Activated CD8-positive, alpha-beta T cell treated with anti-CD3 and anti-CD28 coated beads, Interleukin-2, amount 10 ng/mL, durations not matched to agents 7 days and 5 days (primary cell): ENCODE results near the gene ARID3A. TPM values are rescaled to one million over a fixed set of nuclear protein-coding genes. Genes with fewer than 3 reads are reported as not detected.

ENCODE experiments used
- ATAC-seq: fragments of 150-1000 bp; cut with Tn5 transposase; one replicate; pipeline ENCODE4 v1.10.0; 2021; ENCODE audit warnings: moderate library complexity
- CTCF ChIA-PET: fragments of 350-600 bp; sonication (Branson Sonifier 250); formaldehyde crosslinking; loops from one replicate; lab custom pipeline; 2021; ENCODE audit warnings: antibody characterized with exemption; lab: Charles Lee
- POLR2A ChIA-PET: fragments of 350-600 bp; sonication (Branson Sonifier 250); formaldehyde crosslinking; loops from one replicate; lab custom pipeline; 2021; ENCODE audit warnings: antibody characterized with exemption; lab: Charles Lee
- DNase-seq: peaks from one replicate; pipeline ENCODE4 v3.0.0-alpha.2; 2020
- H3K27ac Mint-ChIP-seq: one replicate; pipeline ENCODE4 v1.8.0; 2021; ENCODE audit warnings: mild to moderate bottlenecking, mixed read lengths
- H3K27me3 Mint-ChIP-seq: one replicate; pipeline ENCODE4 v1.8.0; 2021; ENCODE audit warnings: low read depth, mixed read lengths
- H3K36me3 Mint-ChIP-seq: one replicate; pipeline ENCODE4 v1.8.0; 2021; ENCODE audit warnings: low read depth, mixed read lengths
- H3K4me1 Mint-ChIP-seq: one replicate; pipeline ENCODE4 v1.8.0; 2021; ENCODE audit warnings: low read depth, mixed read lengths
- H3K4me3 Mint-ChIP-seq: one replicate; pipeline ENCODE4 v1.8.0; 2021; ENCODE audit warnings: mild to moderate bottlenecking, mixed read lengths
- H3K9me3 Mint-ChIP-seq: one replicate; pipeline ENCODE4 v1.8.0; 2022; ENCODE audit warnings: mixed read lengths; ENCODE audit not compliant: insufficient read depth
- total RNA-seq, 2 experiments: library from RNA; stranded (reverse); gene quantifications; one replicate each; pipeline ENCODE4 v1.2.3, GENCODE V29; 2021

The ARID3A gene
- total RNA-seq, 2 experiments from 2014 or later = 26.7 to 27.7 TPM

DNA sequence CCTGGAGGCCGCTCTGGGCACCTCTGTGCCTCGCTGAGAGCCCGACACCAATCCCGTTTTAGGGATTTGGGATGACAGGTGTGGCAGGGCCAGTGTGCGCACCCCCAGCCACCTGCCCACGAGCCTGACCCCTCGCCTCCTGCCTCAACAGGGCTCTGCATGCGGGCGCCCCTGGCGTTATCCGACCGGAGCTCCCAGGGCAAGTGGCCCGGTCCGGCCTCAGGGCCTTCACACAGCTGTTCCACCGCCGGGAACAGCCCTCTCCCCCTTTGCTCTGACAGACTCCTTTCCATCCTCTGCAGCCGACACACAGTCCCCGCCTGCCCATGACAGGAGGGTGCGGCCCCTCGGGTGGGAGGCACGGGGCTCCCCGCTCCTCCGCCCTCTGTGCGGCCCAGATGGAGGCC is 51.2 kb downstream of the ARID3A start:
- Mint-ChIP-seq H3K9me3 (no peaks in the 10 kb centered on the region), H3K4me3 (no peak overlapping the region), H3K27me3 (no peaks in the 10 kb centered on the region), H3K4me1 (no peaks in the 10 kb centered on the region), H3K36me3 (peaks cover 7% of the 10 kb centered on the region), H3K27ac (no peak overlapping the region)
- no peak for DNase-seq
- ChIA-PET POLR2A (interaction anchor here (1.1 kb wide), 1 partner anchor 54 kb away, joined by 3 read pairs; no protein-coding TSS in a partner anchor), CTCF (no interaction called here)
- ATAC-seq = no peak

DNA sequence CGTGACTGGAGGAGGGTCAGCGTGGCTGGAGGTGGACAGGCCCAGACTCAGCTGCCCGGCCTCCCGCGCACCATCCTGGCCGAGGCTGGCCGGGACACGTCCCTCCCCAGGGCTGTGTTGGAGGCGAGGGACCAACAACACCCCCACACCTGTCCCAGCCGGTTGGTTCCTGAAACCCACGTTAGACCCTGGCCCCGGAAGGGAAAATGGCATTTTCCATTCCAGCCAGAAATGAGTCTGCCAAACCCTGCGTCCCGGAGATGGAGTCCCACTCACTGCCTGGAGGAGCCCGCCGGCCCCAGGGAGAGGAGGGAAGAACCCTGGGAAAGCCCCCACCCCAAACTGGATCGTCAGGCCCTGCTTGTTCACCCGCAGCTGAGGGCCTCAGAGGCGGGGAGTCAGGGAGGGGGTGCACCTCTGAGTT is 53.5 kb downstream of the ARID3A start:
- CTCF ChIA-PET = no interaction called here
- H3K36me3 Mint-ChIP-seq = no peaks in the 10 kb centered on the region
- no peaks in the 10 kb centered on the region for H3K27me3 Mint-ChIP-seq
- ATAC-seq (no peak), DNase-seq (no peak)
- H3K4me3 Mint-ChIP-seq = no peak overlapping the region
- POLR2A ChIA-PET = interaction anchor here (1.2 kb wide), 1 partner anchor 8 kb away, joined by 3 read pairs; no protein-coding TSS in a partner anchor
- H3K4me1 Mint-ChIP-seq = peaks cover 9% of the 10 kb centered on the region
- no peak overlapping the region for H3K27ac Mint-ChIP-seq
- H3K9me3 Mint-ChIP-seq = no peaks in the 10 kb centered on the region

DNA sequence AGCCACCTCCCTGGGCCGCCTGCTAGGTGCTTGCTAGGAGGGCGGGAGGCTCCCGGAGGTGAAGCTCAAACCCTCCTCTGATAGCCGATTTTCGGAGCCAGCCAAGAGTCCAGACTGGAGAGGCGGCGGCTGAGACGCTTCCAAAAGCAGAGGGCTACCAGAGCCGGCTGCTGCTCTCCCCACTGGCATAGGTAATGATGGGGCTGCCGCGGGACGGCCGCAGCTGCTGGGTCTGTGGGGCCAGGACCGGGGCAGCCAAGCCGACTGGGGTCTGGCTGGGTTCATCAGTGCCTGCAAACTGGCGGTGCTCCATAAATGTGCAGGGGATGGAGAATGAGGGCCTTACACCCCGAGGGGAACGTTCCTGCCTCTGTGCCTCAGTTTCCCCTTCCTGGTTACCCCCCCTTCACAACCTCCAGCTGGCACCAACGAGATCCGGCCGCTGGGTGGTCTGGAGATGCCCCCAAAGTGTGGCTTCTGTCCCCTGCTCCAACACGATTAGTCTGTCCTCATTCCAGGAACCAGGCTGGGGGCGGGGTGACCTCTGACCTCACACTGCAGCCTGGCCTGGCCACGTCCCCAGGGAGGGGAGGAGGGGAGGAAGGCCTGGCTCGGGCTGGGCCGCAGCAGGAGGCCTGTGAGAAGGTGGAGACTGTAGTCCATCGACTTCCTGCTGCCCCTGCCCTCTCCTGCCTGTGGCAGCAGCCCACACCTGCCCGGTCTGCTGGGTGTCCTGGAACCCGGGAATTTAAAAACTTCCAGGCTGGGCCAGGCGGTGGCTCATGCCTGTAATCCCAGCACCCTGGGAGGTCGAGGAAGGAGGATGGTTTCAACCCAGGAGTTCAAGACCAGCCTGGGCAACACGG is 54.5 kb downstream of the ARID3A start:
- Mint-ChIP-seq H3K27me3 (no peaks in the 10 kb centered on the region), H3K4me1 (peaks cover 18% of the 10 kb centered on the region), H3K9me3 (no peaks in the 10 kb centered on the region), H3K27ac (no peak overlapping the region), H3K4me3 (no peak overlapping the region), H3K36me3 (no peaks in the 10 kb centered on the region)
- ChIA-PET CTCF (interaction anchor here (5.4 to 5.6 kb wide), 2 partner anchors 58 to 117 kb away, joined by 53 to 125 read pairs; no protein-coding TSS in a partner anchor), POLR2A (interaction anchor here (1.2 kb wide), 1 partner anchor 9 kb away, joined by 3 read pairs; no protein-coding TSS in a partner anchor)
- no peak for ATAC-seq
- no peak for DNase-seq

DNA sequence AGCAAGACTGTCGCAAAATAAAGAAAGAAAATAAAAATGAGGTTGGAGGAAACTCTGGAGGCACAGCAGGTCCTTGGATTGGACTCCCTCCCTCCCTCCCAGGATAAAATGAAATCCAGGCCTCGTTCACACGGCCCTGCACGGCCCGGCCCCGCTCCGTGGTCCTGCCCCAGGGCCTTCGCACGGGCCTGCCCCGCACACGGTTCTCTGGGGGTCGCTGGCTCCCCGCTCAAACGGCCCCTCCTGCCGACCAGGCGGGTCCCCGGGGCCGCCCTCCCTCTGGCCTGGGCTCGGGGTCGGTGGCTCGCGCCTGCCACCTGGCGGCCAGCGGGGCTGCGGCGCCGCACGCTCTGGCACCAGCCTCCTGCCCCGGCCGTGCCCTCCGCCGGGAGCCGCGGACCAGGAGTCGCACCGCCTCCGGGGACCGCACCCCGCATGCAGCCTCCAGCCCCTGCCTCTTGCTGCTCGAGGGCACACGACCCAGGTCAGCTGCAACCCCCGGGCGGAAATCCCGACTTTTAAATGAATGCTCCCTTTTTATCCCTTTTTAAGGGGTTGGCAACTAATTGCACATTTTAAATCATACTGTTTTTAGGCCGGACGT is 56.8 kb downstream of the ARID3A start:
- POLR2A ChIA-PET = no interaction called here
- peaks cover 3% of the 10 kb centered on the region for H3K36me3 Mint-ChIP-seq
- H3K4me3 Mint-ChIP-seq = no peak overlapping the region
- H3K27ac Mint-ChIP-seq = no peak overlapping the region
- CTCF ChIA-PET = interaction anchor here (5.4 to 5.6 kb wide), 2 partner anchors 60 to 119 kb away, joined by 53 to 125 read pairs; no protein-coding TSS in a partner anchor
- H3K4me1 Mint-ChIP-seq = peaks cover 22% of the 10 kb centered on the region
- DNase-seq (peak; percentile 80), ATAC-seq (peak; percentile 86)
- no peaks in the 10 kb centered on the region for H3K27me3 Mint-ChIP-seq
- H3K9me3 Mint-ChIP-seq = no peaks in the 10 kb centered on the region

DNA sequence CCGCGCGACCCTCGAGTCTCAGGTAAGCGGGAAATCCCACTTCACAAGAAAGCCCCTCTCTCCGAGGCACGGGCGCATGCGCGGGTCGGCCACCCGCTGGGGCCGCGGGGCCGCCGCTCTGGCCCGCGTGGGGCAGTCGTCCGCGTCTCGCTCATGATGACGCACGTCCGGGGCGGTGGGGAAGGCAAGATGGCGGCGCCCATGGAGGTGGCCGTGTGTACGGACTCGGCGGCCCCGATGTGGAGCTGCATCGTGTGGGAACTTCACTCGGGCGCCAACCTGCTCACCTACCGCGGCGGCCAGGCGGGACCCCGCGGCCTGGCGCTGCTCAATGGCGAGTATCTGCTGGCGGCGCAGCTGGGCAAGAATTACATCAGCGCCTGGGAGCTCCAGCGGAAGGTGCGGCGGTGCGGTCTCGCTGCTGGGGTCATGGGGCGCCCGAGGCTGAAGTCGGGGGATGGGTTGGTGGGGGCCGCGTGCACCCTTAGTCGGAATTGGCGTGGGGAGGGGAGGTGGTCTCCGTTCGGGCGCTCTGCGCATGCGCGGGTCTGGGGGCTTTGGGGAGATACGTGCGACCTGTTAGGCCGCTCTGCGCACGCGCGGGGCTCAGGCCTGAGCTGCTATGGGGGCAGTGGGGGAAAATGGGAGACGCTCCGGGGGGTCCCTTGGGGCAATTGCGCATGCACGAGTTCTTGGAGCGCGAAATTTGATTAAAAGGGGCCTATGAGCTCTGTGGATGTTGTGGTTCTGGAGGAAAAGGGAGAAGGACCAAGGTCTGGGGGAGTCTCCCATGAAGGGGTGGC is 58.5 kb downstream of the ARID3A start, which contains the start of gene WDR18:
WDR18 (plus strand) TSS at position 181 of the 803 bp plus-strand sequence; CDS start at position 190, 9 bp downstream.
- ChIA-PET POLR2A (interaction anchor here (0.8 to 2.1 kb wide), 12 partner anchors 11 to 186 kb away, joined by 3 to 13 read pairs (median 4); partner anchors contain the start of genes MED16 and RNU6-9), CTCF (interaction anchor here (0.8 to 5.6 kb wide), 17 partner anchors 9 to 256 kb away, joined by 3 to 125 read pairs (median 4); partner anchors contain the start of gene RNU6-9)
- Mint-ChIP-seq H3K4me3 (peak within 1 kb of the TSS; percentile 91), H3K27ac (peak within 1 kb of the TSS; percentile 90), H3K27me3 (no peaks in the 10 kb centered on the region), H3K9me3 (no peaks in the 10 kb centered on the region), H3K36me3 (peaks cover 6% of the 10 kb centered on the region), H3K4me1 (peaks cover 34% of the 10 kb centered on the region)
- peak; percentile 91 for ATAC-seq
- peak; percentile 94 for DNase-seq

DNA sequence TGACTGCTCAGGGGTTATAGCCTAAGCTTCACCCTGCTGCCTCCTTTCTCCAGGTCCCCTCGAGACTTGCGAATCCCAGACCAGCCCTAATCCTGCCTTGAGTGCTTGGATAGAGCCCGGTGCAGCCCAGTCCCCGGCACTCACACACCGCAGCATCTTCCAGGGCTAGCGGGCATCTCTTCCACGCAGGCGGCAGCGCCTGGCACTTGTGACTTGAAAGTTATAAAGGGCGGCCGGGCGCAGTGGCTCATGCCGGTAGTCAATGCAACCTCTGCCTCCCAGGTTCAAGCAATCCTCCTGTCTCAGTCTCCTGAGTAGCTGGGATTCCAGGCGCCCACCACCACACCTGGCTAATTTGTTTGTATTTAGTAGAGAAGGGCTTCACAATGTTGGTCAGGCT is 60.2 kb downstream of the ARID3A start:
- POLR2A ChIA-PET = no interaction called here
- H3K27me3 Mint-ChIP-seq = no peaks in the 10 kb centered on the region
- H3K36me3 Mint-ChIP-seq = peaks cover 14% of the 10 kb centered on the region

DNA sequence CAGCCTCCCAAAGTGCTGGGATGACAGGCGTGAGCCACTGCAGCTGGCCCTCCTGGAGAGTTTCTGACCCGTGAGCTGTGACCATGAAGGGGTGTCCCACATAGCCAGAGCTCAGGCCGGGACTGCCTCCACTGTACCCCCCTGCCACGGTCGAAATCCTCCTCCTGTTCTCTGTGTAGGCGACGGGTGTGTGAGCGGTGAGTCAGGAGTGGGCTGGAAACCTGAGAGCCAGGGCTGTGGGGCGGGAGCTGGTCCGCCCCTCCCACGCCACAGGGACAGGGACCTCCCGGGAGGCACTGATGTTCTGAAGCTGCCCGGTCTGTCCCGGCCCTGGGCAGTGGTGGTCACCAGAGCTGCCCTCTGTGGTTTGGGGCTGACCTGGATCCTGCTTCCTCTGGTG is 62.2 kb downstream of the ARID3A start:
- Mint-ChIP-seq H3K9me3 (no peaks in the 10 kb centered on the region), H3K4me3 (no peak overlapping the region), H3K4me1 (peaks cover 38% of the 10 kb centered on the region), H3K27me3 (no peaks in the 10 kb centered on the region), H3K27ac (no peak overlapping the region), H3K36me3 (peaks cover 19% of the 10 kb centered on the region)
- DNase-seq (no peak), ATAC-seq (no peak)
- POLR2A ChIA-PET = no interaction called here
- CTCF ChIA-PET = no interaction called here

More for the DNA sequence above, 60.2 kb downstream of the ARID3A start:
- ATAC-seq = no peak
- Mint-ChIP-seq H3K4me3 (no peak overlapping the region), H3K9me3 (no peaks in the 10 kb centered on the region), H3K27ac (no peak overlapping the region), H3K4me1 (peaks cover 38% of the 10 kb centered on the region)
- no peak for DNase-seq
- CTCF ChIA-PET = interaction anchor here (5.6 kb wide), 1 partner anchor 122 kb away, joined by 53 read pairs; no protein-coding TSS in a partner anchor

DNA sequence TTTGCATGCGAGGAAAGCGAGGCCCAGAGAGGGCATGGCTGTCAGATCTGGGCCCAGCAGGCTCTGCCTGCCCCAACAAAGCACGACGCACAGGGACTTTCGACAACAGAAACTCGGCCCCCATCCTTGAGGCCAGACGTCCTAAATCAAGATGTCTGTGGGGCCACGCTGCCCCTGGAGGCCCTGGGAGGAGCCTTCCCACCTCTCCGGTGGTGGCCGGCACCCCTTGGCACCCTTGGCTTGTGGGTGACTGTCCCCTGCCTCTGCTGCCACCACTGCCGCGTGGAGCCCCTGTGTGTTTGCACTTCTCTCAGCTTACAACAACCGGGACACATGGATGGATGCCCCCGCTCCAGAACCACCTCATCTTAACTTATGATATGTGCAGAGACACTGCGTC is 62.7 kb downstream of the ARID3A start:
- CTCF ChIA-PET = no interaction called here
- peak overlapping the region; percentile 34 for H3K27ac Mint-ChIP-seq

DNA sequence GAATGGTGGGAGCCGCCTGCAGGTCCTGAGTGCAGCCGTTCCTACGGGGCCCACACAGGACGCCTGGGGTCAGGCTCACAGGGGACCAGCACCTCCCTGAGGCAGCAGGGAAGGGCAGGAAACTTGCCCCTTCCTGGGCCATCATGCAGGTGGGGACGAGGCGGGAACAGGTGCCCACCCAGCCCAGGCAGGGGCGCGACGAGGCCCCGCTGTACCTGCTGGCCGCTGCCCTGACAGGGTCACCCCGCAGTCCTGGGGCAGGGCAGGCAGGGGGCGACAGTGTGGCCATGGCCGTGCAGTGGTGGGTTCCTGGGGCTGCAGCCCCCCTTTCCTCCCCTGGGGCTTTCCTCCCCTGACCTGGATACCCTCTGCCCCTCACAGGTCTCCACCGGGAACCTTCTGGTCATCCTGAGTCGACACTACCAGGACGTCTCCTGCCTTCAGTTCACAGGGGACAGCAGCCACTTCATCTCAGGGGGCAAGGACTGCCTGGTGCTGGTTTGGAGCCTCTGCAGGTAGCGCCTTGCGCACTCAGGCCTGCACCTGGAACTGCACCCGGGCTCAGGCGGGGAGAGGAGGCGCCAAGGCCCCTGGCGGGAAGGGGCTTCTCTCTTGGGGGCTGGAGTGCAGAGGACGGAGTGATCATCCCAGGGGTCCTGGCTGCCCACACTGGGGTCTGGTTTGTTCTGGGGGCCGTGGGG is 63.7 kb downstream of the ARID3A start:
- peaks cover 20% of the 10 kb centered on the region for H3K36me3 Mint-ChIP-seq
- no peaks in the 10 kb centered on the region for H3K27me3 Mint-ChIP-seq
- POLR2A ChIA-PET = interaction anchor here (0.7 kb wide), 1 partner anchor 569 kb away, joined by 3 read pairs; no protein-coding TSS in a partner anchor
- no peak overlapping the region for H3K4me3 Mint-ChIP-seq
- no peak for ATAC-seq
- CTCF ChIA-PET = no interaction called here
- H3K4me1 Mint-ChIP-seq = peaks cover 28% of the 10 kb centered on the region
- DNase-seq = no peak
- no peaks in the 10 kb centered on the region for H3K9me3 Mint-ChIP-seq
- H3K27ac Mint-ChIP-seq = no peak overlapping the region

More for the DNA sequence above, 62.7 kb downstream of the ARID3A start:
- Mint-ChIP-seq H3K36me3 (peaks cover 20% of the 10 kb centered on the region), H3K4me1 (peaks cover 37% of the 10 kb centered on the region), H3K4me3 (no peak overlapping the region), H3K9me3 (no peaks in the 10 kb centered on the region), H3K27me3 (no peaks in the 10 kb centered on the region)
- DNase-seq (no peak), ATAC-seq (no peak)
- POLR2A ChIA-PET = no interaction called here

DNA sequence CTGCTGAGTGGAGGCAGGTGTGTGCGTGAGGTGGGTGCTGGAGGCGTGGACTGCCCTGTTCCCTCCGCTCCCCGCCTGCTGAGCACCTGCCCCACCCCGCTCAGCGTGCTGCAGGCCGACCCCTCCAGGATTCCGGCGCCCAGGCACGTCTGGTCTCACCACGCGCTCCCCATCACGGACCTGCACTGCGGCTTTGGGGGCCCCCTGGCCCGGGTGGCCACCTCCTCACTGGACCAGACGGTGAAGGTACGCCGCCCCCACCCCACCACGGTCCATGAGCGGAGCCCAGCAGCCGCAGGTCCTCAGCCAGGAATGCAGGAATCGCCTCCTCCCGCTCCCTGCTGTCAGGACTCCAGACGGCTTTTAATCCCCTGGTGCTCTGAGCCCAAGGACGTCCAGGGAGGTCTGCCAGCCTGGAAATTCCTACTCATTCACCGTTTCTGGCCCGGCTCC is 64.3 kb downstream of the ARID3A start:
- CTCF ChIA-PET = no interaction called here

More for the DNA sequence above, 64.3 kb downstream of the ARID3A start:
- no peaks in the 10 kb centered on the region for H3K27me3 Mint-ChIP-seq
- peaks cover 23% of the 10 kb centered on the region for H3K4me1 Mint-ChIP-seq
- H3K27ac Mint-ChIP-seq = no peak overlapping the region
- DNase-seq (no peak), ATAC-seq (no peak)
- POLR2A ChIA-PET = no interaction called here
- H3K4me3 Mint-ChIP-seq = no peak overlapping the region
- H3K9me3 Mint-ChIP-seq = no peaks in the 10 kb centered on the region
- peaks cover 20% of the 10 kb centered on the region for H3K36me3 Mint-ChIP-seq
